MCF 10A (cell line): ENCODE results near the gene INHBB. TPM values are rescaled to one million over a fixed set of nuclear protein-coding genes. Genes with fewer than 3 reads are reported as not detected.
A peak's percentile ranks its signal among the peaks of the same experiment; 100 is the strongest.

Experiments
- BruUV-seq: library from RNA; stranded (reverse); fragments of 400-500 nt; replicated peaks from 2 replicates; lab custom pipeline; 2021; lab: Mats Ljungman, UMichigan
- CTCF ChIA-PET: fragments of 300-600 bp; sonication (Branson Sonifier 250); formaldehyde crosslinking; extraction: SDS; loops from one replicate; lab custom pipeline; 2021; ENCODE audit warnings: antibody characterized with exemption, inconsistent platforms; lab: Yijun Ruan, JAX
- POLR2A ChIA-PET: fragments of 300-600, 350-650 bp; sonication (Branson Sonifier 250); formaldehyde crosslinking; extraction: SDS; loops from one replicate; lab custom pipeline; 2020; ENCODE audit warnings: antibody characterized with exemption, inconsistent platforms; lab: Yijun Ruan, JAX
- DNase-seq: peaks from one replicate; pipeline ENCODE4 v3.0.0-alpha.2; 2018; ENCODE audit not compliant: unreplicated experiment
- H3K27ac Mint-ChIP-seq: one replicate; pipeline ENCODE4 v1.8.0; 2022; ENCODE audit warnings: mild to moderate bottlenecking, low read depth, mixed read lengths; ENCODE audit not compliant: unreplicated experiment
- H3K27me3 Mint-ChIP-seq: one replicate; pipeline ENCODE4 v1.8.0; 2022; ENCODE audit warnings: mixed read lengths; ENCODE audit not compliant: insufficient read depth, unreplicated experiment
- H3K36me3 Mint-ChIP-seq: one replicate; pipeline ENCODE4 v1.8.0; 2022; ENCODE audit warnings: mild to moderate bottlenecking, moderate library complexity, mixed read lengths; ENCODE audit not compliant: insufficient read depth, unreplicated experiment
- H3K4me1 Mint-ChIP-seq: one replicate; pipeline ENCODE4 v1.8.0; 2022; ENCODE audit warnings: mixed read lengths; ENCODE audit not compliant: insufficient read depth, unreplicated experiment
- H3K4me3 Mint-ChIP-seq: one replicate; pipeline ENCODE4 v1.8.0; 2022; ENCODE audit warnings: mild to moderate bottlenecking, moderate library complexity, mixed read lengths; ENCODE audit not compliant: unreplicated experiment
- H3K9me3 Mint-ChIP-seq: one replicate; pipeline ENCODE4 v1.8.0; 2022; ENCODE audit warnings: mixed read lengths; ENCODE audit not compliant: unreplicated experiment
- CTCF ChIP-seq: fragments of 200-600 bp; IDR thresholded peaks from one replicate; pipeline ENCODE4 v1.8.0; 2022; ENCODE audit warnings: antibody characterized with exemption, mild to moderate bottlenecking; ENCODE audit not compliant: unreplicated experiment
- intact Hi-C: fragments of 100-400 bp; cut with micrococcal nuclease; formaldehyde crosslinking; loops from 2 replicates; pipeline ENCODE4 v1.14.1; 2022
- total RNA-seq: library from RNA; stranded (reverse); gene quantifications from 2 replicates; pipeline ENCODE4 v1.2.3, GENCODE V29; 2022

INHBB gene
- total RNA-seq, 1 experiment from 2014 or later: 0.16 TPM

GRCh38 chr2:120332384-120332783 lies 13.6 kb upstream of the INHBB start:
- no peaks in the 10 kb centered on the region for H3K36me3 Mint-ChIP-seq
- ChIA-PET POLR2A (no interaction called here), CTCF (interaction anchor here (0.6 to 1.4 kb wide), 4 partner anchors 10 to 303 kb away, joined by 3 to 7 read pairs (median 4); no protein-coding TSS in a partner anchor)
- no peak overlapping the region for H3K27ac Mint-ChIP-seq
- TF ChIP-seq CTCF: no peak
- no peaks in the 10 kb centered on the region for H3K4me1 Mint-ChIP-seq
- no TSS peak for BruUV-seq
- intact Hi-C loops: no loop called here
- H3K9me3 Mint-ChIP-seq: no peaks in the 10 kb centered on the region
- no peak overlapping the region for H3K4me3 Mint-ChIP-seq
- H3K27me3 Mint-ChIP-seq: peaks cover 27% of the 10 kb centered on the region
- DNase-seq: no peak

- no peak for TF ChIP-seq CTCF
- no peaks in the 10 kb centered on the region for H3K36me3 Mint-ChIP-seq
- intact Hi-C loops: no loop called here
- CTCF ChIA-PET: interaction anchor here (0.5 to 1.5 kb wide), 6 partner anchors 9 to 347 kb away, joined by 3 to 4 read pairs (median 3); no protein-coding TSS in a partner anchor
- no peak overlapping the region for H3K4me3 Mint-ChIP-seq
- H3K27me3 Mint-ChIP-seq: peaks cover 27% of the 10 kb centered on the region
- no peaks in the 10 kb centered on the region for H3K9me3 Mint-ChIP-seq
- POLR2A ChIA-PET: no interaction called here
- H3K27ac Mint-ChIP-seq: no peak overlapping the region
- no TSS peak for BruUV-seq
- H3K4me1 Mint-ChIP-seq: peaks cover 11% of the 10 kb centered on the region
- no peak for DNase-seq
Measured at GRCh38 chr2:120334068-120334467, 11.9 kb upstream of the INHBB start.

- no TSS peak for BruUV-seq
- Mint-ChIP-seq H3K36me3 (no peaks in the 10 kb centered on the region), H3K27ac (no peak overlapping the region), H3K9me3 (no peaks in the 10 kb centered on the region), H3K4me3 (no peak overlapping the region), H3K27me3 (peaks cover 27% of the 10 kb centered on the region), H3K4me1 (peaks cover 11% of the 10 kb centered on the region)
- DNase-seq: no peak
- ChIA-PET CTCF (interaction anchor here (0.6 to 1.4 kb wide), 8 partner anchors 10 to 958 kb away, joined by 3 to 7 read pairs (median 4); no protein-coding TSS in a partner anchor), POLR2A (no interaction called here)
- TF ChIP-seq CTCF: no peak
- intact Hi-C loops: no loop called here
Measured at GRCh38 chr2:120336749-120337148, 9.2 kb upstream of the INHBB start.

GRCh38 chr2:120338015-120338414 lies 7.9 kb upstream of the INHBB start:
- H3K4me1 Mint-ChIP-seq: peaks cover 11% of the 10 kb centered on the region
- POLR2A ChIA-PET: interaction anchor here (0.6 to 1.0 kb wide), 3 partner anchors 15 to 50 kb away, joined by 3 to 5 read pairs (median 4); no protein-coding TSS in a partner anchor
- TF ChIP-seq CTCF: no peak
- H3K4me3 Mint-ChIP-seq: no peak overlapping the region
- intact Hi-C loops: no loop called here
- CTCF ChIA-PET: interaction anchor here (0.8 kb wide), 1 partner anchor 17 kb away, joined by 3 read pairs; no protein-coding TSS in a partner anchor
- DNase-seq: peak; percentile 37
- H3K27ac Mint-ChIP-seq: peak overlapping the region; percentile 14
- no TSS peak for BruUV-seq
- H3K36me3 Mint-ChIP-seq: no peaks in the 10 kb centered on the region
- H3K9me3 Mint-ChIP-seq: no peaks in the 10 kb centered on the region
- peaks cover 26% of the 10 kb centered on the region for H3K27me3 Mint-ChIP-seq
